GM23248 (cell line): Measurements from ENCODE around the gene ASCL5.

Source experiments
- EZH2 ChIP-seq: fragments of 200-600 bp; sonication (generic); IDR thresholded peaks from 2 replicates; pipeline ENCODE4 v1.6.1; 2018; ENCODE audit warnings: antibody characterized with exemption, mild to moderate bottlenecking; ENCODE audit not compliant: insufficient read depth, poor library complexity, severe bottlenecking
- EZH2phosphoT487 ChIP-seq: fragments of 200-600 bp; sonication (generic); IDR thresholded peaks from 2 replicates; pipeline ENCODE4 v1.6.1; 2018; ENCODE audit warnings: antibody characterized with exemption, moderate library complexity, mild to moderate bottlenecking, low read depth; ENCODE audit not compliant: insufficient read depth

- TF ChIP-seq EZH2phosphoT487, result no peak
- no peak for TF ChIP-seq EZH2
These were observed 1.5 kb upstream of the ASCL5 start for GRCh38 chr1:201128476-201128875.
